A673 (cell line): Measurements from ENCODE around the gene HNRNPD.

Experiments used
- CTCF ChIP-seq: fragments of 300-800, 200-600 bp; sonication (generic); conservative IDR thresholded peaks from 2 replicates; pipeline ENCODE4 v1.5.1; 2017; ENCODE audit warnings: low read depth, mild to moderate bottlenecking, antibody characterized with exemption, low read length, moderate library complexity, mixed read lengths
- EZH2 ChIP-seq: fragments of 200-600 bp; sonication (generic); IDR thresholded peaks from 2 replicates; pipeline ENCODE4 v1.6.1; 2017; ENCODE audit warnings: borderline replicate concordance, low read depth, mild to moderate bottlenecking, mixed read lengths, antibody characterized with exemption, low read length; ENCODE audit not compliant: poor library complexity, severe bottlenecking

- TF ChIP-seq CTCF (no peak), EZH2 (no peak)
Observed at GRCh38 chr4:82357640-82358039, 16.2 kb downstream of the HNRNPD start.
